Transverse colon (tissue), 4 donors: Measurements from ENCODE around the gene PLEKHH3.

ENCODE experiments used
- CTCF ChIP-seq, 5 experiments: fragments of 200-600 bp in 3 of 5; fragments of 450-650 bp in 2 of 5; sonication (generic) in 3 of 5; IDR thresholded peaks; 1 replicate in 2 of 5; 2 replicates in 3 of 5; pipeline ENCODE4 v1.5.1; 2016 to 2017; ENCODE audit warnings: antibody characterized with exemption in 5 of 5, inconsistent platforms in 3 of 5, mild to moderate bottlenecking in 2 of 5, moderate library complexity in 1 of 5
- EP300 ChIP-seq: sonication (generic); formaldehyde crosslinking; IDR thresholded peaks from one replicate; pipeline ENCODE4 v1.6.1; 2017; ENCODE audit warnings: antibody characterized with exemption, low read depth
- POLR2A ChIP-seq: fragments of 450-650 bp; IDR thresholded peaks from one replicate; pipeline ENCODE4 v1.6.1; 2016; ENCODE audit warnings: antibody characterized with exemption, mild to moderate bottlenecking, moderate library complexity
- POLR2AphosphoS5 ChIP-seq, 3 donors: sonication (generic); formaldehyde crosslinking; IDR thresholded peaks; one replicate each; pipeline ENCODE4 v1.6.1; 2016; ENCODE audit warnings: antibody characterized with exemption in 3 of 3

- TF ChIP-seq EP300: no peak
- no peak for TF ChIP-seq CTCF (IDR thresholded peaks at IDR 0.05)
- TF ChIP-seq POLR2AphosphoS5 (IDR thresholded peaks at IDR 0.05): no peak
- TF ChIP-seq POLR2A: no peak
Observed at GRCh38 chr17:42699415-42699740, 22.6 kb upstream of the PLEKHH3 start.
